DOHH2 (cell line): ENCODE data around the gene SLC25A10.

ENCODE experiments used
- H3F3A ChIP-seq: fragments of 200-600 bp; sonication (generic), shearing (Covaris generic); 2 replicates; pipeline ENCODE4 v1.6.0; 2016; ENCODE audit warnings: antibody characterized with exemption, mild to moderate bottlenecking; ENCODE audit not compliant: control insufficient read depth, insufficient read depth
- H3K27ac ChIP-seq: fragments of 200-600 bp; sonication (generic); 2 replicates; pipeline ENCODE4 v1.5.1; 2014; ENCODE audit warnings: low read depth, mild to moderate bottlenecking, low read length, moderate library complexity
- H3K27me3 ChIP-seq: fragments of 200-600 bp; sonication (generic); 2 replicates; pipeline ENCODE4 v1.6.1; 2014; ENCODE audit warnings: mild to moderate bottlenecking, low read length, mixed read lengths; ENCODE audit not compliant: control insufficient read depth
- H3K36me3 ChIP-seq: fragments of 200-600 bp; sonication (generic); 2 replicates; pipeline ENCODE4 v1.6.1; 2014; ENCODE audit warnings: mild to moderate bottlenecking, low read length, moderate library complexity, mixed read lengths; ENCODE audit not compliant: control insufficient read depth
- H3K4me1 ChIP-seq: fragments of 200-600 bp; sonication (generic); 2 replicates; pipeline ENCODE4 v1.6.1; 2014; ENCODE audit warnings: mild to moderate bottlenecking, low read length, mixed read lengths; ENCODE audit not compliant: control insufficient read depth
- H3K4me2 ChIP-seq: fragments of 200-600 bp; sonication (generic); 2 replicates; pipeline ENCODE4 v1.6.0; 2014; ENCODE audit warnings: mild to moderate bottlenecking, low read length, moderate library complexity
- H3K4me3 ChIP-seq: fragments of 200-600 bp; sonication (generic); 2 replicates; pipeline ENCODE4 v1.5.1; 2014; ENCODE audit warnings: mild to moderate bottlenecking, low read length, mixed read lengths
- H3K79me2 ChIP-seq: fragments of 200-600 bp; sonication (generic); 2 replicates; pipeline ENCODE4 v1.6.1; 2014; ENCODE audit warnings: mild to moderate bottlenecking, low read length, mixed read lengths; ENCODE audit not compliant: control insufficient read depth
- H3K9me2 ChIP-seq: fragments of 200-600 bp; sonication (generic); replicated peaks from 2 replicates; pipeline ENCODE4 v1.6.1; 2014; ENCODE audit warnings: mild to moderate bottlenecking, low read length, mixed read lengths; ENCODE audit not compliant: control insufficient read depth
- H3K9me3 ChIP-seq: fragments of 200-600 bp; sonication (generic); 2 replicates; pipeline ENCODE4 v1.6.1; 2014; ENCODE audit warnings: antibody characterized with exemption, low read length, mixed read lengths; ENCODE audit not compliant: control insufficient read depth, insufficient read depth
- H4K20me1 ChIP-seq: fragments of 200-600 bp; sonication (generic); 2 replicates; pipeline ENCODE4 v1.6.0; 2014; ENCODE audit warnings: low read depth, mild to moderate bottlenecking, antibody characterized with exemption, low read length, moderate library complexity; ENCODE audit not compliant: control insufficient read depth, insufficient read depth
- EZH2phosphoT487 ChIP-seq: fragments of 200-600 bp; sonication (generic); IDR thresholded peaks from 2 replicates; pipeline ENCODE4 v1.6.1; 2017; ENCODE audit warnings: borderline replicate concordance, mild to moderate bottlenecking, antibody characterized with exemption, low read length, moderate library complexity, mixed read lengths
- TF ChIP-seq, protein P1 (sequence below): fragments of 200-600 bp; sonication (generic); IDR thresholded peaks from one replicate; pipeline ENCODE4 v1.5.1; 2014; ENCODE audit warnings: antibody characterized with exemption, mild to moderate bottlenecking, low read depth, low read length; ENCODE audit not compliant: poor library complexity, severe bottlenecking

Gene SLC25A10

DNA sequence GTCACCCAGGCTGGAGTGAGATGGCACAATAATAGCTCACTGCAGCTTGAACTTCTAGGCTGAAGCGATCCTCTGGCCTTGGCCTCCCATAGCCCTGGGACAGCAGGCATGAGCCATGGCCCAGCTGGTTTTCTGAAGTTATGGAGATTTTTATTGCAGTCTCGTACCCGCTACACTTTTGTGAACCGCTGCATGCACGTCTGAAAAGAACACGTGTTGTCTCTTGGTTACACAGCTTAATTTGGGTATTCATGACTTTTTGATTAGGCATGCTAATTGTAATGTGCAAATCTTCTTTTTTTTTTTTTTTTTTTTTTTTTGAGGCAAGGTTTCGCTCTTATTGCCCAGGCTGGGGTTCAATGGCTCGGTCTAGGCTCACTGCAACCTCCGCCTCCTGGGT is 13.4 kb downstream of the SLC25A10 start:
- Histone ChIP-seq H3K9me2 (no peaks in the 10 kb centered on the region), H3K9me3 (no peaks in the 10 kb centered on the region), H3K36me3 (0 out of 2 replicates have a peak, but pooled peaks cover under 1% of the 10 kb centered on the region), H3F3A (no peaks in the 10 kb centered on the region), H3K4me1 (no peaks in the 10 kb centered on the region), H3K4me2 (no peak overlapping the region), H3K27ac (no peak overlapping the region), H3K4me3 (no peak overlapping the region), H4K20me1 (no peaks in the 10 kb centered on the region), H3K27me3 (peaks cover 7% of the 10 kb centered on the region; the same call in 1 of the 2 replicates), H3K79me2 (no peaks in the 10 kb centered on the region)
- no peak for TF ChIP-seq EZH2phosphoT487
- TF ChIP-seq, protein P1, sequence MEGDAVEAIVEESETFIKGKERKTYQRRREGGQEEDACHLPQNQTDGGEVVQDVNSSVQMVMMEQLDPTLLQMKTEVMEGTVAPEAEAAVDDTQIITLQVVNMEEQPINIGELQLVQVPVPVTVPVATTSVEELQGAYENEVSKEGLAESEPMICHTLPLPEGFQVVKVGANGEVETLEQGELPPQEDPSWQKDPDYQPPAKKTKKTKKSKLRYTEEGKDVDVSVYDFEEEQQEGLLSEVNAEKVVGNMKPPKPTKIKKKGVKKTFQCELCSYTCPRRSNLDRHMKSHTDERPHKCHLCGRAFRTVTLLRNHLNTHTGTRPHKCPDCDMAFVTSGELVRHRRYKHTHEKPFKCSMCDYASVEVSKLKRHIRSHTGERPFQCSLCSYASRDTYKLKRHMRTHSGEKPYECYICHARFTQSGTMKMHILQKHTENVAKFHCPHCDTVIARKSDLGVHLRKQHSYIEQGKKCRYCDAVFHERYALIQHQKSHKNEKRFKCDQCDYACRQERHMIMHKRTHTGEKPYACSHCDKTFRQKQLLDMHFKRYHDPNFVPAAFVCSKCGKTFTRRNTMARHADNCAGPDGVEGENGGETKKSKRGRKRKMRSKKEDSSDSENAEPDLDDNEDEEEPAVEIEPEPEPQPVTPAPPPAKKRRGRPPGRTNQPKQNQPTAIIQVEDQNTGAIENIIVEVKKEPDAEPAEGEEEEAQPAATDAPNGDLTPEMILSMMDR, result no peak

DNA sequence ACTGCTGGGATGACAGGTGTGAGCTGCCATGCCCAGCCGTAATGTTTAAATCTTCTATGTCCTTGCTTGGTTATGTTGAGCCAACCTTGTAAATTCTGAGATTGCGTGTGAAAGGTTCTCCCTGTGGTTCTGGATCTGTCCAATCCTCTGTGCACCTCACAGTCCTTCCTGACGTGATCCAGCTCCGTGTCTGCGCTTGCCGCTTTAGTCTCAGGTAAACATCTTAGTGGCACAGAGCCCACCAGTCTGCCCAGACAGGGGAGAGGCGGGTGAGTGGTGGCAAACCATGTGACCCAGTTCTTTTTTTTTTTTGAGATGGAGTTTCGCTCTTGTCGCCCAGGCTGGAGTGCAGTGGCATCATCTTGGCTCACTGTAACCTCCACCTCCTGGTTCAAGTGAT is 13.9 kb downstream of the SLC25A10 start:
- no peaks in the 10 kb centered on the region for H3K79me2 ChIP-seq
- no peak overlapping the region for H3K27ac ChIP-seq
- H3K9me3 ChIP-seq, result no peaks in the 10 kb centered on the region
- H3K4me1 ChIP-seq, result no peaks in the 10 kb centered on the region
- no peaks in the 10 kb centered on the region for H4K20me1 ChIP-seq
- no peak overlapping the region for H3K4me3 ChIP-seq
- no peaks in the 10 kb centered on the region for H3K36me3 ChIP-seq
- H3K4me2 ChIP-seq, result no peak overlapping the region
- no peaks in the 10 kb centered on the region for H3F3A ChIP-seq
- peaks cover 7% of the 10 kb centered on the region; the same call in 1 of the 2 replicates for H3K27me3 ChIP-seq
- TF ChIP-seq, protein P1, result no peak
- no peak for TF ChIP-seq EZH2phosphoT487
- no peaks in the 10 kb centered on the region for H3K9me2 ChIP-seq

DNA sequence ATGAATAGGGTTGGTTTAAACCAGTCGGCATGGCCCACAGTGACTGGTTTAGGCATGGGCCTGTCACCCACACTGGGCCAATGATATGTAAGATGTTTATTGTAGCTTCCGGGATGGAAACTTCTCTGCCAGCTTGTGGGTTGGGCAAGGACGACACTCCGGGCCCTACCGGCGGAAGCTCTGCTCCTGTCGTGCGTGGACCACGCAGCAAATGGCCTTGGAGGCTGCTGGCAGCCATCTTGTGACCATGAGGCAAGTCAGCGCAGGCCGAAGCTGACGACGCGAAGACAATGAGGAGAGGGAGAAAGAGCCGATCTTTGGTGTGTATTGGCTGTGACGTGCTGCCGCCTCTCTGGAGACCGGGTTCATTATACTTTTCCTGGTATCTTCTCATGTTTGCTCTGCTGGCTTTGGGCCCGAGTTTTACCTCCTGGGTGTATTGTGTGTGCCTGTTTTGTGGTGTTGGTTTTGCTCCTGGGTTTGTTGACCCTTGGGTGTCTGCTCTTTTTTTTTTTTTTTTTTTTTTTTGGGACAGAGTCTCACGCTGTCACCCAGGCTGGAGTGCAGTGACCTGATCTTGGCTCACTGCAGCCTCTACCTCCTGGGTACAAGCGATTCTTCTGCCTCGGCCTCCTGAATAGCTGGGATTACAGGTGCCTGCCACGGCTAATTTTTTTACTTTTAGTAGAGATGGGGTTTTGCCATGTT is 15.4 kb downstream of the SLC25A10 start:
- Histone ChIP-seq H3K27me3 (peaks cover 7% of the 10 kb centered on the region), H3K27ac (no peak overlapping the region), H3K4me2 (no peak overlapping the region), H3K4me1 (no peaks in the 10 kb centered on the region), H3K9me3 (no peaks in the 10 kb centered on the region), H3F3A (no peaks in the 10 kb centered on the region), H3K4me3 (no peak overlapping the region), H3K36me3 (no peaks in the 10 kb centered on the region), H3K9me2 (no peaks in the 10 kb centered on the region), H3K79me2 (no peaks in the 10 kb centered on the region), H4K20me1 (no peaks in the 10 kb centered on the region)
- TF ChIP-seq, protein P1, result no peak
- no peak for TF ChIP-seq EZH2phosphoT487
